ENCODE data around the gene C1orf198.

The C1orf198 gene

GRCh38 chr1:230876660-230877059, 8.3 kb upstream of the C1orf198 start:
- H3K36me3 Mint-ChIP-seq (ENCODE audit: low read depth): no peaks in the 10 kb centered on the region
- no peak for DNase-seq
- H3K4me3 Mint-ChIP-seq: no peak overlapping the region
- no peak overlapping the region for H3K27ac Mint-ChIP-seq
- no peaks in the 10 kb centered on the region for H3K4me1 Mint-ChIP-seq
- peaks cover 32% of the 10 kb centered on the region for H3K27me3 Mint-ChIP-seq
- no peak for ATAC-seq
- H3K9me3 Mint-ChIP-seq: no peaks in the 10 kb centered on the region

- Mint-ChIP-seq H3K27ac (no peak overlapping the region), H3K9me3 (no peaks in the 10 kb centered on the region), H3K4me1 (no peaks in the 10 kb centered on the region), H3K27me3 (peaks cover 24% of the 10 kb centered on the region), H3K36me3 (ENCODE audit: low read depth) (no peaks in the 10 kb centered on the region), H3K4me3 (no peak overlapping the region)
- no peak for ATAC-seq
- no peak for DNase-seq
Observed at GRCh38 chr1:230875370-230875769, 7.0 kb upstream of the C1orf198 start.

- no peak overlapping the region for H3K4me3 Mint-ChIP-seq
Observed at GRCh38 chr1:230870916-230871315, 2.6 kb upstream of the C1orf198 start.

DNA sequence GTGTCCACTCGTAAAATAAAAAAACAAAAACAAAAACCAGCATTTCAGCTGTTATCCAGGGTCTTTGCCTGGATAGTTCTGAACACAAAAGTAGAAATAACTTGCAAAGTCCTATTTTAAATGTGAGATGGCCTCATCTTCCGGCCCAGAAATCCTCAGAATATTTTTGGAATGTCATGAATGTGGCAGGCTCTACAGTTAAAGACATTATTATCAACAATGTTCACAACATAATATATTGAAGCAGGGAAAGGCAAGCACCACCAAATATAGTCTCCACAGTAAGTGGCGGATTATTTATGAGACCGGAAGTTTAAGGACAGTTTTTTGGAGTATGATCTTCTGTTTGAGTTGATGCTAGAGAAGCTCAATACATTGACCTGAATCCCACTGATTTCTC, 1.2 kb upstream of the C1orf198 start:
- Mint-ChIP-seq H3K4me3 (peak overlapping the region; percentile 77), H3K4me1 (peaks cover 19% of the 10 kb centered on the region), H3K27ac (no peak overlapping the region), H3K27me3 (peaks cover 33% of the 10 kb centered on the region), H3K36me3 (ENCODE audit: low read depth) (no peaks in the 10 kb centered on the region), H3K9me3 (no peaks in the 10 kb centered on the region)
- DNase-seq (no peak), ATAC-seq (no peak)

More at GRCh38 chr1:230870916-230871315, 2.6 kb upstream of the C1orf198 start:
- ATAC-seq (no peak), DNase-seq (no peak)
- no peak overlapping the region for H3K27ac Mint-ChIP-seq
- H3K27me3 Mint-ChIP-seq: peaks cover 37% of the 10 kb centered on the region
- H3K4me1 Mint-ChIP-seq: peaks cover 19% of the 10 kb centered on the region
- no peaks in the 10 kb centered on the region for H3K36me3 Mint-ChIP-seq (ENCODE audit: low read depth)
- H3K9me3 Mint-ChIP-seq: no peaks in the 10 kb centered on the region

GRCh38 chr1:230868736-230869385, 540 bp upstream of the C1orf198 start:
- no peaks in the 10 kb centered on the region for H3K9me3 Mint-ChIP-seq
- no peak overlapping the region for H3K27ac Mint-ChIP-seq
- H3K27me3 Mint-ChIP-seq: peaks cover 30% of the 10 kb centered on the region
- peak; percentile 33 for ATAC-seq
- peak; percentile 6 for DNase-seq
- no peaks in the 10 kb centered on the region for H3K36me3 Mint-ChIP-seq (ENCODE audit: low read depth)
- H3K4me3 Mint-ChIP-seq: peak overlapping the region; percentile 77
- H3K4me1 Mint-ChIP-seq: peaks cover 19% of the 10 kb centered on the region

- Mint-ChIP-seq H3K4me3 (peak overlapping the region; percentile 81), H3K27me3 (peaks cover 30% of the 10 kb centered on the region), H3K9me3 (no peaks in the 10 kb centered on the region), H3K4me1 (peaks cover 28% of the 10 kb centered on the region), H3K27ac (peak overlapping the region; percentile 53), H3K36me3 (ENCODE audit: low read depth) (no peaks in the 10 kb centered on the region)
- no peak for ATAC-seq
- no peak for DNase-seq
Observed at GRCh38 chr1:230867101-230867902, 1.0 kb downstream of the C1orf198 start.

GRCh38 chr1:230866171-230867070, 1.9 kb downstream of the C1orf198 start:
- ATAC-seq: no peak
- DNase-seq: no peak
- H3K27ac Mint-ChIP-seq: no peak overlapping the region

GRCh38 chr1:230865062-230865817, 3.1 kb downstream of the C1orf198 start:
- no peak overlapping the region for H3K27ac Mint-ChIP-seq

More at GRCh38 chr1:230866171-230867070, 1.9 kb downstream of the C1orf198 start:
- Mint-ChIP-seq H3K27me3 (peaks cover 24% of the 10 kb centered on the region), H3K36me3 (ENCODE audit: low read depth) (no peaks in the 10 kb centered on the region), H3K9me3 (no peaks in the 10 kb centered on the region), H3K4me3 (peak overlapping the region; percentile 81), H3K4me1 (peaks cover 28% of the 10 kb centered on the region)

DNA sequence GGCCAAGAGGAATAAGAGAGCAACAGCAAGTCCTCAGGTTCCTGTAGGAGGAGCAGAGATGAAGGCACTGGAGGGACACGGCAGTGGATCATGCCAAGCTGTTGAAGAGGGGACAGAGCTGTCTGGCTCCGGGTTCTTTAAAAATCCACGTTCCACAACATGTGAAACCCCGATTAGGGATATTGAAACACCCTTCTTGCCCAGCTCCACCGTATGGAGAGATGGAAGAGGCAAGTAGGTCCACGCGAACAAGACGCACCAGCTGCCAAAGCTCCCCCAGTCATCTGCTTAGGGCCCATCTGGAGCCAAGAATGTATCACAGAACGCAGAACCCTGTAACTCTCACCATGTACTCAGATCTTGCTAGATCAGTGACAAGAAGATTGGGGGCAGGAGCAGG, 3.9 kb downstream of the C1orf198 start:
- peaks cover 13% of the 10 kb centered on the region for H3K27me3 Mint-ChIP-seq
- H3K4me1 Mint-ChIP-seq: peaks cover 28% of the 10 kb centered on the region
- H3K9me3 Mint-ChIP-seq: no peaks in the 10 kb centered on the region
- no peak overlapping the region for H3K4me3 Mint-ChIP-seq
- ATAC-seq (no peak), DNase-seq (no peak)
- H3K27ac Mint-ChIP-seq: no peak overlapping the region
- H3K36me3 Mint-ChIP-seq (ENCODE audit: low read depth): no peaks in the 10 kb centered on the region

More at GRCh38 chr1:230865062-230865817, 3.1 kb downstream of the C1orf198 start:
- Mint-ChIP-seq H3K4me3 (no peak overlapping the region), H3K4me1 (peaks cover 28% of the 10 kb centered on the region), H3K36me3 (ENCODE audit: low read depth) (no peaks in the 10 kb centered on the region), H3K27me3 (peaks cover 21% of the 10 kb centered on the region), H3K9me3 (no peaks in the 10 kb centered on the region)
- ATAC-seq: no peak
- no peak for DNase-seq

- H3K36me3 Mint-ChIP-seq (ENCODE audit: low read depth): no peaks in the 10 kb centered on the region
- H3K9me3 Mint-ChIP-seq: no peaks in the 10 kb centered on the region
- H3K27me3 Mint-ChIP-seq: peaks cover 12% of the 10 kb centered on the region
- no peak for ATAC-seq
- H3K27ac Mint-ChIP-seq: no peak overlapping the region
- DNase-seq: no peak
- H3K4me3 Mint-ChIP-seq: no peak overlapping the region
- H3K4me1 Mint-ChIP-seq: peaks cover 26% of the 10 kb centered on the region
Observed at GRCh38 chr1:230863449-230863848, 4.9 kb downstream of the C1orf198 start.

DNA sequence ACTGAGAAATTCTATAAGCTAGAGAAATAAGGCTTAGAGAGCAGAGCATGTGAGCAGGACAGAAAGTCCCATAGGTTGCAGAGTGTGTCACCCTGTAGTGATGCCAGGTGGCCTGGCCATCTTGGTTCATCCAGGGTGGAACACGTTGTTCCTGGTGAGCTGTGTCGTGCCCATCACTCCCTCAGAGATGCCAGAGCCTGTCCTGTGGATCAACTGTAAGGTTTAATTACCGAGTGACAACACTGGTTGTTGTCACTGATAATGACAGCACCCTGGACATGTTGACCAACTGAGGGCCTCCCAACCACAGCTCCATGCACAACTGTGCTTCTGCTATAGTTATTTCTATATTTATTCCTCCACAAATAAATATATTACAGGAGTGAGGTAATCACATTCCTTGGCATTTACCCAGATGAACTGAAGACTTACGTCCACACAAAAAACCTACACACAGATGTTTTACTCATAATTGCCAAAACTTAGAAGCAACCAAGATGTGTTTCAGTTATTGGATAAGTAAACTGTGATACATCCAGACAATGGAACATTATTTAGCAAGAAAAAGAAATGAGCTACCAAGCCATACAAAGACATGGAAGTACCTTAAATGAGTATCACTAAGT, 6.2 kb downstream of the C1orf198 start:
- Mint-ChIP-seq H3K9me3 (no peaks in the 10 kb centered on the region), H3K36me3 (ENCODE audit: low read depth) (no peaks in the 10 kb centered on the region), H3K4me3 (no peak overlapping the region), H3K27me3 (peaks cover 6% of the 10 kb centered on the region), H3K4me1 (peaks cover 19% of the 10 kb centered on the region), H3K27ac (no peak overlapping the region)
- ATAC-seq: no peak
- DNase-seq: no peak

- DNase-seq: no peak
- Mint-ChIP-seq H3K27ac (no peak overlapping the region), H3K4me3 (no peak overlapping the region), H3K27me3 (peaks cover 2% of the 10 kb centered on the region), H3K9me3 (no peaks in the 10 kb centered on the region), H3K4me1 (peaks cover 13% of the 10 kb centered on the region), H3K36me3 (ENCODE audit: low read depth) (no peaks in the 10 kb centered on the region)
- ATAC-seq: no peak
Observed at GRCh38 chr1:230861489-230861888, 6.8 kb downstream of the C1orf198 start.

GRCh38 chr1:230860617-230861384, 7.5 kb downstream of the C1orf198 start:
- H3K4me1 Mint-ChIP-seq: peaks cover 9% of the 10 kb centered on the region
- H3K27me3 Mint-ChIP-seq: no peaks in the 10 kb centered on the region

More at GRCh38 chr1:230860617-230861384, 7.5 kb downstream of the C1orf198 start:
- ATAC-seq: no peak
- no peaks in the 10 kb centered on the region for H3K9me3 Mint-ChIP-seq
- no peak for DNase-seq
- H3K27ac Mint-ChIP-seq: no peak overlapping the region
- H3K36me3 Mint-ChIP-seq (ENCODE audit: low read depth): no peaks in the 10 kb centered on the region
- H3K4me3 Mint-ChIP-seq: no peak overlapping the region

All from activated naive CD8-positive, alpha-beta T cell treated with anti-CD3 and anti-CD28 coated beads, Interleukin-2, amount 50 U/mL, for 24 hours (primary cell).